ENCODE measurements around the gene MED29.
A peak's percentile ranks its signal among the peaks of the same experiment; 100 is the strongest.
"Not testable (repeated sequence)": the region's sequence is repeated elsewhere in the genome, so short reads cannot be mapped to it uniquely, and the experiment has no call there.

MED29 gene

GRCh38 chr19:39370735-39371134 lies 20.4 kb upstream of the MED29 start:
- DNase-seq (ENCODE audit: low read depth in 4 of 4, low spot score in 1 of 4), result no peak

GRCh38 chr19:39372047-39372802 lies 19.0 kb upstream of the MED29 start:
- no peak for DNase-seq (ENCODE audit: low read depth in 4 of 4, low spot score in 1 of 4)

GRCh38 chr19:39372941-39373340 lies 18.2 kb upstream of the MED29 start:
- DNase-seq (ENCODE audit: low read depth in 4 of 4, low spot score in 1 of 4), result no peak

- DNase-seq (ENCODE audit: low read depth in 4 of 4, low spot score in 1 of 4), result no peak
These were observed 15.2 kb upstream of the MED29 start for GRCh38 chr19:39375929-39376328.

GRCh38 chr19:39377373-39378362 lies 13.5 kb upstream of the MED29 start:
- no peak for DNase-seq (ENCODE audit: low read depth in 4 of 4, low spot score in 1 of 4)

GRCh38 chr19:39379366-39379765 lies 11.8 kb upstream of the MED29 start:
- not testable (repeated sequence) for DNase-seq (ENCODE audit: low read depth in 4 of 4, low spot score in 1 of 4)

- DNase-seq (ENCODE audit: low read depth in 4 of 4, low spot score in 1 of 4), result no peak
These were observed 11.2 kb upstream of the MED29 start for GRCh38 chr19:39379865-39380396.

- DNase-seq (ENCODE audit: low read depth in 4 of 4, low spot score in 1 of 4), result no peak
These were observed 10.4 kb upstream of the MED29 start for GRCh38 chr19:39380521-39381502.

GRCh38 chr19:39381910-39382611 lies 9.1 kb upstream of the MED29 start:
- no peak for DNase-seq (ENCODE audit: low read depth in 4 of 4, low spot score in 1 of 4)

GRCh38 chr19:39382991-39383828 lies 8.0 kb upstream of the MED29 start:
- DNase-seq (ENCODE audit: low read depth in 4 of 4, low spot score in 1 of 4), result no peak

- no peak for DNase-seq (ENCODE audit: low read depth in 4 of 4, low spot score in 1 of 4)
These were observed 6.2 kb upstream of the MED29 start for GRCh38 chr19:39384839-39385568.

- DNase-seq (ENCODE audit: low read depth in 4 of 4, low spot score in 1 of 4), result no peak
These were observed 5.4 kb upstream of the MED29 start for GRCh38 chr19:39385629-39386411.

GRCh38 chr19:39386557-39386956 lies 4.6 kb upstream of the MED29 start:
- DNase-seq (ENCODE audit: low read depth in 4 of 4, low spot score in 1 of 4), result no peak

GRCh38 chr19:39388657-39389056 lies 2.5 kb upstream of the MED29 start:
- no peak for DNase-seq (ENCODE audit: low read depth in 4 of 4, low spot score in 1 of 4)

- DNase-seq (ENCODE audit: low read depth in 4 of 4, low spot score in 1 of 4), result no peak
These were observed 1.4 kb upstream of the MED29 start for GRCh38 chr19:39389631-39390414.

GRCh38 chr19:39390451-39390750 lies 777 bp upstream of the MED29 start:
- peak in 2 of 4 experiments; percentile 54 to 62 for DNase-seq (ENCODE audit: low read depth in 4 of 4, low spot score in 1 of 4)
